ENCODE data around the gene RNF31. TPM values are rescaled to one million over a fixed set of nuclear protein-coding genes. Genes with fewer than 3 reads are reported as not detected.
"Not testable (repeated sequence)": the region's sequence is repeated elsewhere in the genome, so short reads cannot be mapped to it uniquely, and the experiment has no call there.

Gene RNF31
- total and polyA plus RNA-seq, 8 donors, result 53.2 to 523 (median 78.7) TPM

GRCh38 chr14:24196071-24197055, 49.1 kb downstream of the RNF31 start:
- H3K4me3 ChIP-seq, result peak overlapping the region; percentile 84 to 99 (median 88)
- TF ChIP-seq, protein P1, sequence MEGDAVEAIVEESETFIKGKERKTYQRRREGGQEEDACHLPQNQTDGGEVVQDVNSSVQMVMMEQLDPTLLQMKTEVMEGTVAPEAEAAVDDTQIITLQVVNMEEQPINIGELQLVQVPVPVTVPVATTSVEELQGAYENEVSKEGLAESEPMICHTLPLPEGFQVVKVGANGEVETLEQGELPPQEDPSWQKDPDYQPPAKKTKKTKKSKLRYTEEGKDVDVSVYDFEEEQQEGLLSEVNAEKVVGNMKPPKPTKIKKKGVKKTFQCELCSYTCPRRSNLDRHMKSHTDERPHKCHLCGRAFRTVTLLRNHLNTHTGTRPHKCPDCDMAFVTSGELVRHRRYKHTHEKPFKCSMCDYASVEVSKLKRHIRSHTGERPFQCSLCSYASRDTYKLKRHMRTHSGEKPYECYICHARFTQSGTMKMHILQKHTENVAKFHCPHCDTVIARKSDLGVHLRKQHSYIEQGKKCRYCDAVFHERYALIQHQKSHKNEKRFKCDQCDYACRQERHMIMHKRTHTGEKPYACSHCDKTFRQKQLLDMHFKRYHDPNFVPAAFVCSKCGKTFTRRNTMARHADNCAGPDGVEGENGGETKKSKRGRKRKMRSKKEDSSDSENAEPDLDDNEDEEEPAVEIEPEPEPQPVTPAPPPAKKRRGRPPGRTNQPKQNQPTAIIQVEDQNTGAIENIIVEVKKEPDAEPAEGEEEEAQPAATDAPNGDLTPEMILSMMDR (IDR thresholded peaks at IDR 0.05), result no peak
- TF ChIP-seq EP300 (IDR thresholded peaks at IDR 0.05) (no peak), POLR2AphosphoS5 (IDR thresholded peaks at IDR 0.05) (no peak), POLR2A (IDR thresholded peaks at IDR 0.05) (no peak)
- WGBS, 5 donors, result 30 to 33% (median 31%) methylated on average over 33 of the region's 33 CpGs
- peak in 1 of 2 donors; percentile 59 for DNase-seq
- H3K27ac ChIP-seq, result peak overlapping the region; percentile 93 to 99 (median 98)
- H3K27me3 ChIP-seq, result no peaks in the 10 kb centered on the region
- peaks cover 24 to 65% (median 49%) of the 10 kb centered on the region in 4 donors for H3K4me1 ChIP-seq
- no peaks in the 10 kb centered on the region for H3K9me3 ChIP-seq
- H3K36me3 ChIP-seq, result peaks cover 2 to 41% (median 33%) of the 10 kb centered on the region in 4 donors
- intact Hi-C loops (cut with DNase I; ENCODE audit: low total_unique reads), result no loop called here

GRCh38 chr14:24197056-24197450, 49.8 kb downstream of the RNF31 start:
- TF ChIP-seq, protein P1 (IDR thresholded peaks at IDR 0.05), result no peak
- H3K36me3 ChIP-seq, result peaks cover 5 to 41% (median 31%) of the 10 kb centered on the region in 4 donors
- WGBS, 5 donors, result 80 to 87% (median 86%) methylated on average over 2 of the region's 2 CpGs
- DNase-seq, result no peak
- H3K27me3 ChIP-seq, result no peaks in the 10 kb centered on the region
- H3K4me1 ChIP-seq, result peaks cover 24 to 59% (median 48%) of the 10 kb centered on the region in 4 donors
- no peaks in the 10 kb centered on the region for H3K9me3 ChIP-seq
- H3K27ac ChIP-seq, result peak overlapping the region in 2 of 5 donors; percentile 98 to 99
- peak overlapping the region in 2 of 4 donors; percentile 16 to 87 for H3K4me3 ChIP-seq
- intact Hi-C loops (cut with DNase I; ENCODE audit: low total_unique reads), result no loop called here

DNA sequence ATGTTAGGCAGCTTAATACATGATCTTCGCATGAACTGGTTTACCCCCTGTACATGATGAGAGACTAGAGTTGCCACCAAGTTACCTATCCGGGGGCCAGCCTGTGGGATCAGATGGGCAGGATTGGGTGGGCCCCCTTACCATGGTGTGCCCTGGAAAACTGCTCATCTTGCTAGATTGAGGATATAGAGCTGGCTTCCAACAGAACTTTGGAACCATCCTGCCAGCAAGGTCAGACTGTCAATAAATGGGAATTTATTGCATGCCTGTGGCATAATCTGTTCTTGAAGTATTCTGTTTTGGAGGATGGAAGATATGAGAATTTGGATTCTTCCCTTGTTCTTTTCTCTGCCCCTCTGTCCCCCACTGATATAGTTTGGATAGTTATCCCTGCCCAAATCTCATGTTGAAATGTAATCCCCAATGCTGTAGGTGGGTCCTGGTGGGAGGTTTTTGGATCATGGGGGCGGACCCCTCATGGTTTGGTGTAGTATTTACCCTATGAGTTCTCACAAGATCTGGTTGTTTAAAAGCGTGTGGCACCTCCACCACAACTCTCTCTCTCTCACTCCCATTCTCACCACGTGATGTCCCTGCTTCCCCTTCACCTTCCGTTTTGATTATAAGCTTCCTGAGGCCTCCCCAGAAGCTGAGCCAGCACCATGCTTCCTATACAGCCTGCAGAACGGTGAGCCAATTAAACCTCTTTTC, 51.7 kb downstream of the RNF31 start:
- DNase-seq, result no peak
- Histone ChIP-seq H3K36me3 (peaks cover 5 to 42% (median 29%) of the 10 kb centered on the region in 4 donors), H3K9me3 (no peaks in the 10 kb centered on the region), H3K4me3 (no peak overlapping the region), H3K4me1 (peaks cover 22 to 45% (median 36%) of the 10 kb centered on the region in 4 donors), H3K27me3 (no peaks in the 10 kb centered on the region), H3K27ac (peak overlapping the region in 1 of 5 donors; percentile 7)
- 79 to 90% (median 84%) methylated on average over 7 of the region's 7 CpGs for WGBS, 5 donors
- TF ChIP-seq, protein P1 (IDR thresholded peaks at IDR 0.05), result no peak
- TF ChIP-seq POLR2AphosphoS5 (IDR thresholded peaks at IDR 0.05) (no peak), POLR2A (IDR thresholded peaks at IDR 0.05) (no peak), EP300 (IDR thresholded peaks at IDR 0.05) (no peak)
- intact Hi-C loops (cut with DNase I; ENCODE audit: low total_unique reads), result no loop called here

GRCh38 chr14:24202538-24202937, 55.2 kb downstream of the RNF31 start:
- H3K27me3 ChIP-seq; intact Hi-C loops (cut with DNase I; ENCODE audit: low total_unique reads); H3K9me3 ChIP-seq; DNase-seq; H3K27ac ChIP-seq; H3K4me3 ChIP-seq: not testable (repeated sequence)
- Histone ChIP-seq H3K36me3 (peaks cover 25 to 71% (median 54%) of the 10 kb centered on the region in 4 donors), H3K4me1 (peaks cover 0 to 17% (median 11%) of the 10 kb centered on the region in 4 donors)
- WGBS, 5 donors, result 90 to 93% (median 91%) methylated on average over 8 of the region's 8 CpGs

DNA sequence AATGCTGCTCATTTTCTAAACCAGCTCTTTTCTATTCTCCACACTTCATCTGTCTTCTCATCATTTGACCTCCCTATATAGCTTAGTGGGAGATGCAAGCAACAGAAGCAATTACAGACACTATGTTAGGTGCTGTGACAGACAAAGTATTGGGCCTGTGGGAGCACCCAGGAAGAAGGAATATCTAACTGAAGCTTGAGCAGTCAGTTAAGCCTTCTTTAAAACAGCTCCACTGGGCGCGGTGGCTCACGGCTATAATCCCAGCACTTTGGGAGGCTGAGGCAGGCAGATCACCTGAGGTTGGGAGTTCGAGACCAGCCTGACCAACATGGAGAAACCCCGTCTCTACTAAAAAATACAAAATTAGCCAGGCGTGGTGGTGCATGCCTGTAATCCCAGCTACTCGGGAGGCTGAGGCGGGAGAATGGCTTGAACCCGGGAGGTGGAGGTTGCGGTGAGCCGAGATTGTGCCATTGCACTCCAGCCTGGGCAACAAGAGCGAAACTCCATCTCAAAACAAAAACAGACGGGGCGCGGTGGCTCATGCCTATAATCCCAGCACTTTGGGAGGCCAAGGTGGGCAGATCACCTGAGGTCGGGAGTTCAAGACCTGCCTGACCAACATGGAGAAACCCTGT, 56.1 kb downstream of the RNF31 start:
- WGBS, 5 donors, result 94 to 98% (median 95%) methylated on average over 16 of the region's 16 CpGs
- intact Hi-C loops (cut with DNase I; ENCODE audit: low total_unique reads); DNase-seq: not testable (repeated sequence)

More for the DNA sequence above, 56.1 kb downstream of the RNF31 start:
- H3K4me3 ChIP-seq, H3K27ac ChIP-seq, H3K9me3 ChIP-seq, H3K27me3 ChIP-seq: not testable (repeated sequence)
- Histone ChIP-seq H3K36me3 (peaks cover 30 to 79% (median 63%) of the 10 kb centered on the region in 4 donors), H3K4me1 (peaks cover 0 to 10% (median 5%) of the 10 kb centered on the region in 4 donors)
